Endothelial cell of umbilical vein (primary cell): ENCODE measurements around the gene TMEM47. TPM values are rescaled to one million over a fixed set of nuclear protein-coding genes. Genes with fewer than 3 reads are reported as not detected.

ENCODE experiments used
- BruUV-seq: library from RNA; stranded (reverse); fragments of 400-500 nt; replicated peaks from 2 replicates; lab custom pipeline; 2021; lab: Mats Ljungman, UMichigan
- CTCF ChIA-PET: fragments of 300-600, 350-600 bp; sonication (Branson Sonifier 250); formaldehyde crosslinking; loops from one replicate; lab custom pipeline; 2021; ENCODE audit warnings: antibody characterized with exemption, inconsistent platforms; lab: Charles Lee
- POLR2A ChIA-PET: fragments of 300-600, 350-600 bp; sonication (Branson Sonifier 250); formaldehyde crosslinking; loops from one replicate; lab custom pipeline; 2021; ENCODE audit warnings: antibody characterized with exemption, inconsistent platforms; lab: Charles Lee
- DNase-seq: peaks from one replicate; pipeline ENCODE4 v3.0.0-alpha.2; 2011; ENCODE audit warnings: low read depth, low spot score
- FAIRE-seq: peaks from 2 replicates; lab custom pipeline; 2011; peaks lifted over from hg19 to GRCh38; lab: Jason Lieb, UNC
- H2AFZ ChIP-seq: 2 replicates; pipeline ENCODE4 v1.6.0; 2012; ENCODE audit warnings: low read depth, low read length, control low read depth, inconsistent platforms
- H3K27ac ChIP-seq: 2 replicates; pipeline ENCODE4 v1.5.1; 2011; ENCODE audit warnings: low read depth, mild to moderate bottlenecking, control low read depth, low read length, moderate library complexity; ENCODE audit not compliant: insufficient read depth
- H3K27me3 ChIP-seq, 2 experiments: 2 replicates each; pipeline versions ENCODE4 v1.6.0 to v1.6.1; 2011; ENCODE audit warnings: low read length in 2 of 2, mixed read lengths in 1 of 2; ENCODE audit not compliant: control insufficient read depth in 2 of 2, insufficient read depth in 2 of 2
- H3K36me3 ChIP-seq, 2 experiments: 2 replicates in 1 of 2; 3 replicates in 1 of 2; pipeline ENCODE4 v1.5.1; 2011; ENCODE audit warnings: low read length in 2 of 2, mild to moderate bottlenecking in 1 of 2, moderate library complexity in 1 of 2; ENCODE audit not compliant: control insufficient read depth in 2 of 2, insufficient read depth in 2 of 2; ENCODE audit errors: extremely low read depth in 1 of 2
- H3K4me1 ChIP-seq: 3 replicates; pipeline ENCODE4 v1.5.1; 2011; ENCODE audit warnings: mild to moderate bottlenecking, low read length; ENCODE audit not compliant: control insufficient read depth, insufficient read depth; ENCODE audit errors: extremely low read depth
- H3K4me2 ChIP-seq: 2 replicates; pipeline ENCODE4 v1.6.1; 2011; ENCODE audit warnings: low read length, control low read depth, mixed read lengths; ENCODE audit not compliant: insufficient read depth
- H3K4me3 ChIP-seq, 3 experiments: fragments of 200-600 bp in 1 of 3; sonication (generic), shearing (Covaris generic) in 1 of 3; replicated peaks in 1 of 3; 2 replicates each; pipeline ENCODE4 v1.5.1; 2011 to 2016; ENCODE audit warnings: control low read depth in 3 of 3, low read length in 3 of 3, mild to moderate bottlenecking in 2 of 3, inconsistent platforms in 1 of 3, low read depth in 1 of 3, moderate library complexity in 1 of 3; ENCODE audit not compliant: insufficient read depth in 1 of 3
- H3K79me2 ChIP-seq: 2 replicates; pipeline ENCODE4 v1.6.0; 2012; ENCODE audit warnings: low read length, inconsistent platforms; ENCODE audit not compliant: control insufficient read depth, insufficient read depth
- H3K9ac ChIP-seq: replicated peaks from 2 replicates; pipeline ENCODE3; 2011; ENCODE audit warnings: low read length, control low read depth; ENCODE audit not compliant: insufficient read depth; ENCODE audit errors: extremely low read depth
- H3K9me1 ChIP-seq: replicated peaks from 3 replicates; pipeline ENCODE4 v1.6.0; 2011; ENCODE audit warnings: mild to moderate bottlenecking, low read length; ENCODE audit not compliant: control insufficient read depth, insufficient read depth; ENCODE audit errors: extremely low read depth
- H3K9me3 ChIP-seq: replicated peaks from 2 replicates; pipeline ENCODE4 v1.5.1; 2012; ENCODE audit warnings: low read length, inconsistent platforms; ENCODE audit not compliant: control insufficient read depth, insufficient read depth
- H4K20me1 ChIP-seq: replicated peaks from 2 replicates; pipeline ENCODE3; 2011; ENCODE audit warnings: mild to moderate bottlenecking, low read length; ENCODE audit not compliant: control insufficient read depth, insufficient read depth; ENCODE audit errors: extremely low read depth
- CTCF ChIP-seq, 2 donors: IDR thresholded peaks; 1 replicate in 1 of 2; 2 replicates in 1 of 2; pipeline ENCODE4 v1.5.1; 2011; ENCODE audit warnings: low read length in 2 of 2, mild to moderate bottlenecking in 2 of 2, moderate library complexity in 2 of 2, control low read depth in 1 of 2, inconsistent platforms in 1 of 2, low read depth in 1 of 2; ENCODE audit not compliant: insufficient read depth in 1 of 2; ENCODE audit errors: extremely low read depth in 1 of 2
- EZH2 ChIP-seq: IDR thresholded peaks from 2 replicates; pipeline ENCODE4 v1.6.1; 2012; ENCODE audit warnings: borderline replicate concordance, low read depth, mild to moderate bottlenecking, moderate library complexity, low read length, inconsistent platforms; ENCODE audit not compliant: severe bottlenecking
- FOS ChIP-seq: IDR thresholded peaks from 2 replicates; pipeline ENCODE4 v1.6.1; 2011; ENCODE audit warnings: mild to moderate bottlenecking, low read length, moderate library complexity, borderline replicate concordance; ENCODE audit not compliant: insufficient read depth
- GATA2 ChIP-seq: IDR thresholded peaks from 2 replicates; pipeline ENCODE4 v1.7.0; 2011; ENCODE audit warnings: low read depth, mild to moderate bottlenecking, moderate library complexity, mixed read lengths, low read length; ENCODE audit not compliant: insufficient read length, insufficient read depth
- JUN ChIP-seq: IDR thresholded peaks from 2 replicates; pipeline ENCODE4 v1.6.1; 2011; ENCODE audit warnings: borderline replicate concordance, low read depth; ENCODE audit not compliant: insufficient read length, insufficient read depth
- MAX ChIP-seq: IDR thresholded peaks from 2 replicates; pipeline ENCODE4 v1.6.1; 2011; ENCODE audit not compliant: insufficient read depth, insufficient read length
- MYC ChIP-seq: IDR thresholded peaks from one replicate; pipeline ENCODE4 v1.6.1; 2011; ENCODE audit warnings: mild to moderate bottlenecking, low read depth, low read length
- POLR2A ChIP-seq: IDR thresholded peaks from 2 replicates; pipeline ENCODE4 v1.6.1; 2012; ENCODE audit warnings: low read depth, mild to moderate bottlenecking, control low read depth, low read length
- POLR2AphosphoS5 ChIP-seq: IDR thresholded peaks from 2 replicates; pipeline ENCODE4 v1.6.1; 2012; ENCODE audit warnings: low read depth, mild to moderate bottlenecking, control low read depth, low read length, moderate library complexity; ENCODE audit not compliant: insufficient read depth
- dilution Hi-C: fragments of 300-500 bp; cut with MboI; formaldehyde crosslinking; loops from one replicate; pipeline ENCODE4 v1.15.0; 2019; ENCODE audit warnings: low sequenced_read_pairs; ENCODE audit not compliant: extremely low pct_ligation_motif_present
- intact Hi-C: fragments of 100-400 bp; cut with micrococcal nuclease; formaldehyde crosslinking; loops from one replicate; pipeline ENCODE4 v1.10.0; 2022
- polyA plus RNA-seq, 4 experiments: library from polyadenylated mRNA; depleted of rRNA in 3 of 4; stranded (reverse) in 3 of 4; unstranded in 1 of 4; fragments of >200 nt; gene quantifications; 2 replicates each; pipeline versions ENCODE4 v1.2.1 to v1.2.3, GENCODE V29; 2011 to 2012; ENCODE audit warnings: missing spikeins in 1 of 4
- total RNA-seq: library from RNA; stranded (reverse); gene quantifications from 2 replicates; pipeline ENCODE4 v1.2.3, GENCODE V29; 2021

The TMEM47 gene
- total and polyA plus RNA-seq, 2 donors (not counting 3 experiments of a cell fraction or from before 2014, with no cell fraction given): 18.5 to 22.2 TPM

GRCh38 chrX:34580069-34580468 lies 77.0 kb downstream of the TMEM47 start:
- Histone ChIP-seq H3K36me3 (no peaks in the 10 kb centered on the region), H3K27ac (no peak overlapping the region), H3K9ac (no peak overlapping the region), H2AFZ (no peak overlapping the region), H3K4me1 (peaks cover 11% of the 10 kb centered on the region), H3K4me2 (no peak overlapping the region), H3K27me3 (no peaks in the 10 kb centered on the region), H3K9me1 (no peaks in the 10 kb centered on the region), H4K20me1 (no peaks in the 10 kb centered on the region), H3K9me3 (no peaks in the 10 kb centered on the region), H3K4me3 (no peak overlapping the region), H3K79me2 (no peaks in the 10 kb centered on the region)
- DNase-seq: no peak
- TF ChIP-seq POLR2A (no peak), POLR2AphosphoS5 (no peak), EZH2 (no peak), MYC (no peak), MAX (no peak), GATA2 (no peak), JUN (no peak), CTCF (IDR thresholded peaks at IDR 0.05; ENCODE audit: extremely low read depth in 1 of 2, insufficient read depth in 1 of 2, low read depth in 1 of 2, low read length in 2 of 2) (no peak), FOS (no peak)
- dilution Hi-C loops: no loop called here
- no TSS peak for BruUV-seq
- CTCF ChIA-PET: interaction anchor here (1.2 to 2.2 kb wide), 5 partner anchors 12 to 339 kb away, joined by 3 to 15 read pairs (median 5); no protein-coding TSS in a partner anchor
- intact Hi-C loops: no loop called here
- POLR2A ChIA-PET: no interaction called here
- no peak for FAIRE-seq
